ENCODE results near the gene WDFY4. TPM values are rescaled to one million over a fixed set of nuclear protein-coding genes. Genes with fewer than 3 reads are reported as not detected.

The WDFY4 gene
- polyA plus RNA-seq, 1 of the 3 experiments (the other 2 are of a cell fraction), result not detected

- peaks cover 0 to 6% of the 10 kb centered on the region in 2 experiments; a peak in 1 of 4 replicates for H3K4me1 ChIP-seq (ENCODE audit: control insufficient read depth in 1 of 2, insufficient read depth in 2 of 2, low read depth in 1 of 2, low read length in 1 of 2)
- H3K27ac ChIP-seq (ENCODE audit: low read depth in 2 of 2, low read length in 1 of 2), result no peak overlapping the region
- no peaks in the 10 kb centered on the region for H3K79me2 ChIP-seq (ENCODE audit: insufficient read depth)
- no peaks in the 10 kb centered on the region for H4K20me1 ChIP-seq (ENCODE audit: insufficient read depth)
- no peak overlapping the region for H3K9ac ChIP-seq
- CTCF ChIA-PET, result interaction anchor here (1.4 to 2.3 kb wide), 4 partner anchors 82 to 552 kb away, joined by 3 to 6 read pairs (median 4); no protein-coding TSS in a partner anchor
- H3K4me2 ChIP-seq, result no peak overlapping the region
- H3K9me2 ChIP-seq, result no peaks in the 10 kb centered on the region
- no peaks in the 10 kb centered on the region for H3K36me3 ChIP-seq (replicated peaks in 1 of 2; ENCODE audit: control insufficient read depth in 1 of 2, insufficient read depth in 2 of 2, low read length in 1 of 2)
- no peak overlapping the region for H3K4me3 ChIP-seq (ENCODE audit: low read depth in 2 of 2, low read length in 1 of 2)
- DNase-seq, result no peak
- no peak overlapping the region for H2AFZ ChIP-seq (ENCODE audit: low read depth)
- 22% methylated on average over 3 of the region's 3 CpGs for WGBS (ENCODE audit: low lambda C conversion rate)
- POLR2A ChIA-PET, result no interaction called here
- no peaks in the 10 kb centered on the region for H3F3A ChIP-seq (replicated peaks; ENCODE audit: insufficient read depth)
- TF ChIP-seq RXRA (IDR thresholded peaks at IDR 0.05; ENCODE audit: borderline replicate concordance, low read depth) (no peak), MAX (IDR thresholded peaks at IDR 0.05; ENCODE audit: low read depth) (no peak)
- TF ChIP-seq, protein P1, sequence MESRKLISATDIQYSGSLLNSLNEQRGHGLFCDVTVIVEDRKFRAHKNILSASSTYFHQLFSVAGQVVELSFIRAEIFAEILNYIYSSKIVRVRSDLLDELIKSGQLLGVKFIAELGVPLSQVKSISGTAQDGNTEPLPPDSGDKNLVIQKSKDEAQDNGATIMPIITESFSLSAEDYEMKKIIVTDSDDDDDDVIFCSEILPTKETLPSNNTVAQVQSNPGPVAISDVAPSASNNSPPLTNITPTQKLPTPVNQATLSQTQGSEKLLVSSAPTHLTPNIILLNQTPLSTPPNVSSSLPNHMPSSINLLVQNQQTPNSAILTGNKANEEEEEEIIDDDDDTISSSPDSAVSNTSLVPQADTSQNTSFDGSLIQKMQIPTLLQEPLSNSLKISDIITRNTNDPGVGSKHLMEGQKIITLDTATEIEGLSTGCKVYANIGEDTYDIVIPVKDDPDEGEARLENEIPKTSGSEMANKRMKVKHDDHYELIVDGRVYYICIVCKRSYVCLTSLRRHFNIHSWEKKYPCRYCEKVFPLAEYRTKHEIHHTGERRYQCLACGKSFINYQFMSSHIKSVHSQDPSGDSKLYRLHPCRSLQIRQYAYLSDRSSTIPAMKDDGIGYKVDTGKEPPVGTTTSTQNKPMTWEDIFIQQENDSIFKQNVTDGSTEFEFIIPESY (IDR thresholded peaks at IDR 0.05; ENCODE audit: borderline replicate concordance, low read depth), result no peak
- TF ChIP-seq, protein P2, sequence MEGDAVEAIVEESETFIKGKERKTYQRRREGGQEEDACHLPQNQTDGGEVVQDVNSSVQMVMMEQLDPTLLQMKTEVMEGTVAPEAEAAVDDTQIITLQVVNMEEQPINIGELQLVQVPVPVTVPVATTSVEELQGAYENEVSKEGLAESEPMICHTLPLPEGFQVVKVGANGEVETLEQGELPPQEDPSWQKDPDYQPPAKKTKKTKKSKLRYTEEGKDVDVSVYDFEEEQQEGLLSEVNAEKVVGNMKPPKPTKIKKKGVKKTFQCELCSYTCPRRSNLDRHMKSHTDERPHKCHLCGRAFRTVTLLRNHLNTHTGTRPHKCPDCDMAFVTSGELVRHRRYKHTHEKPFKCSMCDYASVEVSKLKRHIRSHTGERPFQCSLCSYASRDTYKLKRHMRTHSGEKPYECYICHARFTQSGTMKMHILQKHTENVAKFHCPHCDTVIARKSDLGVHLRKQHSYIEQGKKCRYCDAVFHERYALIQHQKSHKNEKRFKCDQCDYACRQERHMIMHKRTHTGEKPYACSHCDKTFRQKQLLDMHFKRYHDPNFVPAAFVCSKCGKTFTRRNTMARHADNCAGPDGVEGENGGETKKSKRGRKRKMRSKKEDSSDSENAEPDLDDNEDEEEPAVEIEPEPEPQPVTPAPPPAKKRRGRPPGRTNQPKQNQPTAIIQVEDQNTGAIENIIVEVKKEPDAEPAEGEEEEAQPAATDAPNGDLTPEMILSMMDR (IDR thresholded peaks at IDR 0.05), result no peak
- H3K9me3 ChIP-seq, result no peaks in the 10 kb centered on the region
- H3K27me3 ChIP-seq (ENCODE audit: insufficient read depth), result no peaks in the 10 kb centered on the region
Measured at GRCh38 chr10:48968036-48968435, 283.4 kb downstream of the WDFY4 start.

DNA sequence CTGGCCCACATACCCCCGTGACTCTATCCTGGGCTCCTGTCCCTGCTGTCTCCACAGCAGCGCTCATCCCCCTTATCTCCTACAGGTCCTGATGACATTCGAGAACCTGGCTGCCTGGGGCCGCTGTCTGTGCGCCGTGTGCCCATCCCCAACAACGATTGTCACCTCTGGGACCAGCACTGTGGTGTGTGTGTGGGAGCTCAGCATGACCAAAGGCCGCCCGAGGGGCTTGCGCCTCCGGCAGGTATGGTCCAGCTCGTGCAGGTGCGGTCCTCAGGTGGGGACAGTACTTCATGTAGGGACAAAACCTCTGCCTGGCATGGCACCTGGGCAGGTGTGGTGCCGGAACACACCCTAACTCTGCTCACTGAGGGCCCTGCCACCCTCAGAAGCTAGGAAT, 285.4 kb downstream of the WDFY4 start:
- no peak for DNase-seq
- no peaks in the 10 kb centered on the region for H3K27me3 ChIP-seq (ENCODE audit: insufficient read depth)
- no peaks in the 10 kb centered on the region for H3K9me2 ChIP-seq
- CTCF ChIA-PET, result interaction anchor here (0.7 to 2.3 kb wide), 6 partner anchors 11 to 549 kb away, joined by 3 to 6 read pairs (median 4); no protein-coding TSS in a partner anchor
- POLR2A ChIA-PET, result no interaction called here
- H3F3A ChIP-seq (replicated peaks; ENCODE audit: insufficient read depth), result no peaks in the 10 kb centered on the region
- WGBS (ENCODE audit: low lambda C conversion rate), result 33% methylated on average over 2 of the region's 14 CpGs
- H2AFZ ChIP-seq (ENCODE audit: low read depth), result no peak overlapping the region
- H3K9ac ChIP-seq, result no peak overlapping the region
- TF ChIP-seq GATA2 (CRISPR knock-in tag; IDR thresholded peaks at IDR 0.05) (no peak), ELF1 (IDR thresholded peaks at IDR 0.05) (no peak), FOXJ3 (CRISPR knock-in tag; IDR thresholded peaks at IDR 0.05) (no peak), TAF1 (IDR thresholded peaks at IDR 0.05; ENCODE audit: borderline replicate concordance, low read depth, low read length) (no peak), JUND (IDR thresholded peaks at IDR 0.05) (no peak), RXRA (IDR thresholded peaks at IDR 0.05; ENCODE audit: borderline replicate concordance, low read depth) (no peak), FOXM1 (IDR thresholded peaks at IDR 0.05; ENCODE audit: low read depth) (no peak), POLR2AphosphoS5 (IDR thresholded peaks at IDR 0.05; ENCODE audit: low read depth, low read length) (no peak), YY1 (IDR thresholded peaks at IDR 0.05; ENCODE audit: low read depth) (no peak), GABPA (IDR thresholded peaks at IDR 0.05; ENCODE audit: low read depth) (no peak), MAX (IDR thresholded peaks at IDR 0.05; ENCODE audit: low read depth) (no peak), NRF1 (IDR thresholded peaks at IDR 0.05; ENCODE audit: low read depth, low read length) (no peak), SMC3 (IDR thresholded peaks at IDR 0.05; ENCODE audit: low read depth, low read length) (no peak), CHD2 (IDR thresholded peaks at IDR 0.05; ENCODE audit: low read length, partially characterized antibody) (no peak), MXI1 (IDR thresholded peaks at IDR 0.05; ENCODE audit: low read depth, low read length) (no peak)
- TF ChIP-seq, protein P3, sequence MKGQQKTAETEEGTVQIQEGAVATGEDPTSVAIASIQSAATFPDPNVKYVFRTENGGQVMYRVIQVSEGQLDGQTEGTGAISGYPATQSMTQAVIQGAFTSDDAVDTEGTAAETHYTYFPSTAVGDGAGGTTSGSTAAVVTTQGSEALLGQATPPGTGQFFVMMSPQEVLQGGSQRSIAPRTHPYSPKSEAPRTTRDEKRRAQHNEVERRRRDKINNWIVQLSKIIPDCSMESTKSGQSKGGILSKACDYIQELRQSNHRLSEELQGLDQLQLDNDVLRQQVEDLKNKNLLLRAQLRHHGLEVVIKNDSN (IDR thresholded peaks at IDR 0.05; ENCODE audit: borderline replicate concordance, low read depth), result no peak
- TF ChIP-seq, protein P1 (IDR thresholded peaks at IDR 0.05; ENCODE audit: borderline replicate concordance, low read depth), result no peak
- H3K9me3 ChIP-seq, result no peaks in the 10 kb centered on the region
- no peak overlapping the region for H3K4me2 ChIP-seq
- no peak overlapping the region for H3K27ac ChIP-seq (ENCODE audit: low read depth in 2 of 2, low read length in 1 of 2)
- no peaks in the 10 kb centered on the region for H3K36me3 ChIP-seq (replicated peaks in 1 of 2; ENCODE audit: control insufficient read depth in 1 of 2, insufficient read depth in 2 of 2, low read length in 1 of 2)
- no peaks in the 10 kb centered on the region for H3K79me2 ChIP-seq (ENCODE audit: insufficient read depth)
- H3K4me1 ChIP-seq (ENCODE audit: control insufficient read depth in 1 of 2, insufficient read depth in 2 of 2, low read depth in 1 of 2, low read length in 1 of 2), result peaks cover 0 to 6% of the 10 kb centered on the region in 2 experiments; a peak in 1 of 4 replicates
- no peak overlapping the region for H3K4me3 ChIP-seq (ENCODE audit: low read depth in 2 of 2, low read length in 1 of 2)
- no peaks in the 10 kb centered on the region for H4K20me1 ChIP-seq (ENCODE audit: insufficient read depth)
